Neutrophil (primary cell): ENCODE measurements around the gene KCNK15.

Experiments
- H3K27ac ChIP-seq: fragments of 200-600 bp; sonication (generic); 2 replicates; pipeline ENCODE4 v1.5.1; 2016; ENCODE audit warnings: mild to moderate bottlenecking, moderate library complexity
- H3K27me3 ChIP-seq: fragments of 200-600 bp; sonication (generic); 2 replicates; pipeline ENCODE4 v1.6.0; 2016; ENCODE audit warnings: mild to moderate bottlenecking
- H3K36me3 ChIP-seq: fragments of 200-600 bp; sonication (generic); 2 replicates; pipeline ENCODE4 v1.5.1; 2017
- H3K4me1 ChIP-seq, 2 experiments: fragments of 200-600 bp in 1 of 2; sonication (generic) in 1 of 2; 1 replicate in 1 of 2; 2 replicates in 1 of 2; pipeline versions ENCODE4 v1.5.1 to v1.6.1; 2013 to 2016; ENCODE audit warnings: low read depth in 1 of 2, low read length in 1 of 2, mild to moderate bottlenecking in 1 of 2, moderate library complexity in 1 of 2; ENCODE audit not compliant: control insufficient read depth in 1 of 2, insufficient read depth in 1 of 2
- H3K4me3 ChIP-seq, 2 experiments: fragments of 200-600 bp in 1 of 2; sonication (generic) in 1 of 2; 1 replicate in 1 of 2; 2 replicates in 1 of 2; pipeline ENCODE4 v1.5.1; 2013 to 2016; ENCODE audit warnings: low read depth in 1 of 2, low read length in 1 of 2, mild to moderate bottlenecking in 1 of 2, moderate library complexity in 1 of 2
- H3K9me3 ChIP-seq: fragments of 200-600 bp; sonication (generic); 2 replicates; pipeline ENCODE4 v1.5.1; 2016
- TF ChIP-seq, protein P1 (sequence below): fragments of 200-600 bp; sonication (generic); IDR thresholded peaks from 2 replicates; pipeline ENCODE4 v1.5.1; 2016; ENCODE audit warnings: antibody characterized with exemption

The KCNK15 gene

DNA sequence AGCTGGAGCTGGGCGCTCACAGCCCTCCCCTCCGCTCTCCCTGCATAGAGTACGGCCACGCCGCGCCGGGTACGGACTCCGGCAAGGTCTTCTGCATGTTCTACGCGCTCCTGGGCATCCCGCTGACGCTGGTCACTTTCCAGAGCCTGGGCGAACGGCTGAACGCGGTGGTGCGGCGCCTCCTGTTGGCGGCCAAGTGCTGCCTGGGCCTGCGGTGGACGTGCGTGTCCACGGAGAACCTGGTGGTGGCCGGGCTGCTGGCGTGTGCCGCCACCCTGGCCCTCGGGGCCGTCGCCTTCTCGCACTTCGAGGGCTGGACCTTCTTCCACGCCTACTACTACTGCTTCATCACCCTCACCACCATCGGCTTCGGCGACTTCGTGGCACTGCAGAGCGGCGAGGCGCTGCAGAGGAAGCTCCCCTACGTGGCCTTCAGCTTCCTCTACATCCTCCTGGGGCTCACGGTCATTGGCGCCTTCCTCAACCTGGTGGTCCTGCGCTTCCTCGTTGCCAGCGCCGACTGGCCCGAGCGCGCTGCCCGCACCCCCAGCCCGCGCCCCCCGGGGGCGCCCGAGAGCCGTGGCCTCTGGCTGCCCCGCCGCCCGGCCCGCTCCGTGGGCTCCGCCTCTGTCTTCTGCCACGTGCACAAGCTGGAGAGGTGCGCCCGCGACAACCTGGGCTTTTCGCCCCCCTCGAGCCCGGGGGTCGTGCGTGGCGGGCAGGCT, 4.6 kb downstream of the KCNK15 start:
- Histone ChIP-seq H3K9me3 (no peaks in the 10 kb centered on the region), H3K27me3 (peaks cover 75% of the 10 kb centered on the region), H3K4me3 (no peak overlapping the region), H3K36me3 (no peaks in the 10 kb centered on the region), H3K27ac (no peak overlapping the region), H3K4me1 (peaks cover 3 to 12% of the 10 kb centered on the region in 2 experiments)
- TF ChIP-seq, protein P1, sequence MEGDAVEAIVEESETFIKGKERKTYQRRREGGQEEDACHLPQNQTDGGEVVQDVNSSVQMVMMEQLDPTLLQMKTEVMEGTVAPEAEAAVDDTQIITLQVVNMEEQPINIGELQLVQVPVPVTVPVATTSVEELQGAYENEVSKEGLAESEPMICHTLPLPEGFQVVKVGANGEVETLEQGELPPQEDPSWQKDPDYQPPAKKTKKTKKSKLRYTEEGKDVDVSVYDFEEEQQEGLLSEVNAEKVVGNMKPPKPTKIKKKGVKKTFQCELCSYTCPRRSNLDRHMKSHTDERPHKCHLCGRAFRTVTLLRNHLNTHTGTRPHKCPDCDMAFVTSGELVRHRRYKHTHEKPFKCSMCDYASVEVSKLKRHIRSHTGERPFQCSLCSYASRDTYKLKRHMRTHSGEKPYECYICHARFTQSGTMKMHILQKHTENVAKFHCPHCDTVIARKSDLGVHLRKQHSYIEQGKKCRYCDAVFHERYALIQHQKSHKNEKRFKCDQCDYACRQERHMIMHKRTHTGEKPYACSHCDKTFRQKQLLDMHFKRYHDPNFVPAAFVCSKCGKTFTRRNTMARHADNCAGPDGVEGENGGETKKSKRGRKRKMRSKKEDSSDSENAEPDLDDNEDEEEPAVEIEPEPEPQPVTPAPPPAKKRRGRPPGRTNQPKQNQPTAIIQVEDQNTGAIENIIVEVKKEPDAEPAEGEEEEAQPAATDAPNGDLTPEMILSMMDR: no peak

DNA sequence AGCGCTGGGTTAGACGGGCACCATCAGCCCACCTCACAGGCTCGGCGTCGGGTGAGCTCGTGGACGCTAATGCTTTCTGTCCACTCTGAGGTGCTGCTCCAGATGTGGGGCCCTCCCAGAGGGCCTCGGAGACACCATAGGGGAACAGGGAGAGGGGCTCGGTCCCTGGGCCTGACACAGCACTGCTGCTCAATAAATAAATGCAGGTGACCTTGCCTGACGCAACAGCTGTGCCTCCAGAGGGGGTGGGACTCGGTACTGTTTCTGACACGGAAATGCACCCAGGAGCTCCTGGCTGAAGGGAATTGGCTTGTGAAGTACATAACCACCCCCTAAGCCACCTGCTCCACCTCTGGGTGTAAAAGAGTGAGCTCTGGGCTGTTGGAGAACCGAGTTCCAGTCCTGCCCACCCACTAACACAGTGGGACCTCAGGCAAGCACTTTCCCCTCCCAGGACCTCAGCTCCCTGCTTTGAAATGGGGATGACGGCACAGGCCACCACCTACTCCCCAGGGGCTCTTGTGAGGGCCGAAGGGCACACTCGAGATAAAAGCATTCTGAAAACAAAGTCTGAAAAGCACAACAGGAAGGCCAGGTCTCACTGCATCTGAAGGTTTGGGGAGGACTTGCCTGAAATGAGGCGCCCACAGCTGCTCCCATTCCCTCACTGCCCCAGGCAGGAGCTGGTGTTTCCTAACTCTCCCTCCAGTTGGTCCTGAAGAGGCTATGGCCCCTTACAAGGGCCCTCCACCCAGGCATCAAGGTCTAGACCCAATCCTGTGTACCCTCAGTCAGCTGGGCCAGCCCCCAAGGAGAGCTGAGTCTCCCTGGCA, 6.7 kb downstream of the KCNK15 start:
- Histone ChIP-seq H3K36me3 (no peaks in the 10 kb centered on the region), H3K27me3 (peaks cover 54% of the 10 kb centered on the region), H3K4me3 (no peak overlapping the region), H3K9me3 (no peaks in the 10 kb centered on the region), H3K4me1 (no peaks in the 10 kb centered on the region), H3K27ac (no peak overlapping the region)
- TF ChIP-seq, protein P1: no peak

DNA sequence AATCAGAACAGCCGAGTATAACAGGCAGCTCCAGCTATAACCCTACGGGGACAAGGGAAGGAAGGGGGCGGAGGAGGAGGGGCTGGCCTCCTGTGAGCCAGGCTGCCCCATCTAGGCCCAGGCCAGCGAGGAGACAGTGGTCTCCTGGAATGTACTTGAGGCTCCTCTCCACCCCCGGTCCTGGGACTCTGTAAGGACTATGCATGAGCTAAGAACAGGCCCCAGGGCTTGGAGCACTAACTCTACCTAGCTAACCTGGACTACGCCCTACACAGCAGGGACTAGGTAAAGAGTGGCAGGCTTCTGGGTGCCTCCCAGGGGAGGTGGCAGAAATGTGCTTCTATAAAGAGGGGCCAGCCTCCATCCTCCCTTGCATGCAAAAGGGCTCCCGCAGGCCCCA, 8.9 kb downstream of the KCNK15 start:
- H3K27ac ChIP-seq: no peak overlapping the region
- H3K36me3 ChIP-seq: no peaks in the 10 kb centered on the region
- H3K27me3 ChIP-seq: peaks cover 40% of the 10 kb centered on the region
- TF ChIP-seq, protein P1: no peak
- H3K4me1 ChIP-seq: no peaks in the 10 kb centered on the region
- H3K4me3 ChIP-seq: no peak overlapping the region
- H3K9me3 ChIP-seq: no peaks in the 10 kb centered on the region

DNA sequence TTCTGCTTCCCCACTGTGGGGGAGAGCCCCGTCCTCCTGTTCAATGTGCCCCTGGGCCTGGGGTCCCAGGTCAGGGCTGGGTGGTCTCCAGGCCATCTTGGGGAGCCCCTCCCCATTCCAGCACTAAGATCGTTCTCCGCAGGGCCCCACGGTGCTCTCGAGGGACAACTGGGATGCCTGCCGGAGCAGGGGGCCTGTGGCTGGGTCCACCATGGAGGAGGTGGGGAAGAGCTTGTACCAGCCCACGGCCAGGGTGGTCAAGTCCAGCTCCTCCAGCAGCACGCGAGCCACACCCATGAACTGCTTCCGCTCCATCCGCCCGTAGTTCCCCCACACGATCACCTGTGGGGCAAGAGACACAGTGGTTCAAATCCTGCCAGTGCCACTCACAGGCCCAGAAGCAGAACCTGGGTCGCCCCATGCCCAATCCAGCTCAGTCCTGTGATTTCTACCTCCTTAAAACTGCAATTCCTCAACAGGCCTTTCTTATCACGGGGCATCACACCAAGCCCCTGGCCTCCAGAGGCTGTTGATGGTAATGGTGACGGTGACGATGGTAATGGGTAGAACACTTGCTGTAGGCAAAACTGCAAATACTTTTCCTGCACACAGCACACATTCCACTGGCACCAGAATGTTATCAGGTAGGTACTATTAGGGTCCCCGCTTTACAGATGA, 10.5 kb downstream of the KCNK15 start:
- Histone ChIP-seq H3K36me3 (no peaks in the 10 kb centered on the region), H3K4me3 (no peak overlapping the region), H3K4me1 (no peaks in the 10 kb centered on the region), H3K27me3 (peaks cover 25% of the 10 kb centered on the region), H3K9me3 (no peaks in the 10 kb centered on the region), H3K27ac (no peak overlapping the region)
- TF ChIP-seq, protein P1: no peak

DNA sequence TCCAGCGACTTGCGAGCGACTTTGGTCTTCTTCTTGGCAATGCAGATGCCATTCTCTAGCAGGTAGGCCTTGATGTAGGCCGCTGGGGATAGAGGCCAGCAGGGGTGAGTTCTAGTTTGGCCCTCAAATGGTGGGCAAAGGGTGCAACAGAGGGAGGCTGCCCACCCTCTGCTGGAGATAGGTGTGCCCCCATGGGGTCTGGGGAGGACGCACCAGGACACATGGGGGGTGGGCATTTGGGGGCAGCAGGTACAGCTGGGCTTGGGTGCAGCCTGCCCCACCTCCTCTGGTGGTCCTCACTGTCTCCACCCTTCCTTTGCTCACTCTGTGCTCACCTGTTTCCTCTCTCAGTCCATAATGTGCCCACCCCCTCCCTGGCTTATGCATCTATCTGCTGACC, 11.3 kb downstream of the KCNK15 start:
- TF ChIP-seq, protein P1: no peak
- no peak overlapping the region for H3K27ac ChIP-seq
- no peaks in the 10 kb centered on the region for H3K9me3 ChIP-seq
- no peaks in the 10 kb centered on the region for H3K4me1 ChIP-seq
- no peaks in the 10 kb centered on the region for H3K36me3 ChIP-seq
- H3K4me3 ChIP-seq: no peak overlapping the region
- H3K27me3 ChIP-seq: peaks cover 16% of the 10 kb centered on the region
